Kidney (tissue), 14 donors: ENCODE measurements around the gene C1QTNF9. TPM values are rescaled to one million over a fixed set of nuclear protein-coding genes. Genes with fewer than 3 reads are reported as not detected.

ENCODE experiments used
- DNase-seq, 5 donors: peaks; one replicate each; pipeline ENCODE4 v3.0.0-alpha.2; 2013 to 2020
- FAIRE-seq: peaks from 2 replicates; lab custom pipeline; 2012; peaks lifted over from hg19 to GRCh38; lab: Jason Lieb, UNC
- H3K27ac ChIP-seq, 2 donors: one replicate each; pipeline ENCODE4 v1.7.0; 2013; ENCODE audit warnings: low read depth in 2 of 2, low read length in 2 of 2, inconsistent platforms in 1 of 2
- H3K27me3 ChIP-seq: one replicate; pipeline ENCODE4 v1.7.1; 2013; ENCODE audit warnings: low read length, inconsistent platforms; ENCODE audit not compliant: control insufficient read depth, insufficient read depth
- H3K36me3 ChIP-seq, 3 donors: one replicate each; pipeline versions ENCODE4 v1.7.0 to v1.7.1; 2013; ENCODE audit warnings: low read length in 3 of 3, control low read depth in 1 of 3, inconsistent platforms in 1 of 3; ENCODE audit not compliant: insufficient read depth in 3 of 3, control insufficient read depth in 2 of 3
- H3K4me1 ChIP-seq, 3 donors: one replicate each; pipeline versions ENCODE4 v1.7.0 to v1.7.1; 2013; ENCODE audit warnings: low read length in 3 of 3, inconsistent platforms in 1 of 3, low read depth in 1 of 3; ENCODE audit not compliant: control insufficient read depth in 2 of 3, insufficient read depth in 2 of 3
- H3K4me3 ChIP-seq, 3 donors: one replicate each; pipeline versions ENCODE4 v1.7.0 to v1.8.1; 2013; ENCODE audit warnings: low read length in 3 of 3, control low read depth in 1 of 3, inconsistent platforms in 1 of 3
- H3K9ac ChIP-seq, 3 donors: one replicate each; pipeline versions ENCODE4 v1.7.0 to v1.7.1; 2013; ENCODE audit warnings: low read length in 3 of 3, control low read depth in 1 of 3, inconsistent platforms in 1 of 3
- H3K9me3 ChIP-seq, 3 donors: one replicate each; pipeline versions ENCODE4 v1.7.0 to v1.7.1; 2013; ENCODE audit warnings: low read length in 3 of 3, control low read depth in 1 of 3, inconsistent platforms in 1 of 3; ENCODE audit not compliant: control insufficient read depth in 2 of 3, insufficient read depth in 1 of 3
- CTCF ChIP-seq: IDR thresholded peaks from 3 replicates; pipeline ENCODE4 v1.5.1; 2012; ENCODE audit warnings: mild to moderate bottlenecking, moderate library complexity, borderline replicate concordance; ENCODE audit not compliant: insufficient read depth; ENCODE audit errors: extremely low read depth
- intact Hi-C: fragments of 100-400 bp; cut with DNase I; formaldehyde crosslinking; loops from one replicate; pipeline ENCODE4 v1.11.1; 2022
- polyA plus RNA-seq: library from polyadenylated mRNA; stranded (reverse); fragments of 350-450 nt; fragmentation: Illumina TruSeq; extraction: RNeasy Lipid Tissue Mini Kit (QIAGEN cat#74804); gene quantifications from one replicate; pipeline ENCODE4 v1.2.3, GENCODE V29; 2014; ENCODE audit warnings: low read depth, low replicate concordance; ENCODE audit not compliant: insufficient read depth
- total RNA-seq: library from RNA; stranded (reverse); fragmentation: NEBNext Ultra II Directional; extraction: Animal tissue kit (Norgen Biotek cat#: 25700); gene quantifications from one replicate; pipeline ENCODE4 v1.2.1, GENCODE V29; 2021
- donor health status: control.
- donor health status: control.
- donor health status: control.
- donor health status: control.
- donor health status: control.
- donor health status: DM: yes; HTN: yes; CAD: no.
- donor health status: Normal renal cell carcinoma (clear cell type).

C1QTNF9 gene
- total and polyA plus RNA-seq, 2 donors from 2014 or later, result 0.25 TPM; not detected in 1

- Histone ChIP-seq H3K4me1 (no peaks in the 10 kb centered on the region), H3K9me3 (no peaks in the 10 kb centered on the region), H3K36me3 (no peaks in the 10 kb centered on the region), H3K27me3 (no peaks in the 10 kb centered on the region), H3K4me3 (no peak overlapping the region), H3K9ac (no peak overlapping the region), H3K27ac (no peak overlapping the region)
- DNase-seq, result no peak
- intact Hi-C loops, result no loop called here
- FAIRE-seq, result no peak
- TF ChIP-seq CTCF, result no peak
These were observed 29.3 kb downstream of the C1QTNF9 start for GRCh38 chr13:24338721-24339120.

GRCh38 chr13:24339937-24340607 lies 30.7 kb downstream of the C1QTNF9 start:
- intact Hi-C loops, result no loop called here
- no peaks in the 10 kb centered on the region for H3K4me1 ChIP-seq
- H3K27me3 ChIP-seq, result no peaks in the 10 kb centered on the region
- no peak overlapping the region for H3K4me3 ChIP-seq
- DNase-seq (no peak), FAIRE-seq (no peak)
- TF ChIP-seq CTCF, result no peak
- H3K36me3 ChIP-seq, result no peaks in the 10 kb centered on the region
- no peak overlapping the region for H3K9ac ChIP-seq
- no peaks in the 10 kb centered on the region for H3K9me3 ChIP-seq
- no peak overlapping the region for H3K27ac ChIP-seq

GRCh38 chr13:24340608-24340955 lies 31.2 kb downstream of the C1QTNF9 start:
- Histone ChIP-seq H3K27ac (no peak overlapping the region), H3K9ac (no peak overlapping the region), H3K36me3 (no peaks in the 10 kb centered on the region), H3K4me1 (no peaks in the 10 kb centered on the region), H3K27me3 (no peaks in the 10 kb centered on the region), H3K4me3 (no peak overlapping the region), H3K9me3 (no peaks in the 10 kb centered on the region)
- TF ChIP-seq CTCF, result no peak
- DNase-seq (no peak), FAIRE-seq (no peak)
- intact Hi-C loops, result no loop called here

- no peak overlapping the region for H3K27ac ChIP-seq
- H3K4me3 ChIP-seq, result no peak overlapping the region
- H3K9ac ChIP-seq, result no peak overlapping the region
- FAIRE-seq (no peak), DNase-seq (no peak)
- no peaks in the 10 kb centered on the region for H3K9me3 ChIP-seq
- intact Hi-C loops, result no loop called here
- no peaks in the 10 kb centered on the region for H3K4me1 ChIP-seq
- no peaks in the 10 kb centered on the region for H3K27me3 ChIP-seq
- no peaks in the 10 kb centered on the region for H3K36me3 ChIP-seq
- no peak for TF ChIP-seq CTCF
These were observed 32.1 kb downstream of the C1QTNF9 start for GRCh38 chr13:24341439-24341838.
